ENCODE data around the gene ZNF362. TPM values are rescaled to one million over a fixed set of nuclear protein-coding genes. Genes with fewer than 3 reads are reported as not detected.

ZNF362 gene
- total RNA-seq, 2 donors from 2014 or later = 7.9 to 17.9 TPM

DNA sequence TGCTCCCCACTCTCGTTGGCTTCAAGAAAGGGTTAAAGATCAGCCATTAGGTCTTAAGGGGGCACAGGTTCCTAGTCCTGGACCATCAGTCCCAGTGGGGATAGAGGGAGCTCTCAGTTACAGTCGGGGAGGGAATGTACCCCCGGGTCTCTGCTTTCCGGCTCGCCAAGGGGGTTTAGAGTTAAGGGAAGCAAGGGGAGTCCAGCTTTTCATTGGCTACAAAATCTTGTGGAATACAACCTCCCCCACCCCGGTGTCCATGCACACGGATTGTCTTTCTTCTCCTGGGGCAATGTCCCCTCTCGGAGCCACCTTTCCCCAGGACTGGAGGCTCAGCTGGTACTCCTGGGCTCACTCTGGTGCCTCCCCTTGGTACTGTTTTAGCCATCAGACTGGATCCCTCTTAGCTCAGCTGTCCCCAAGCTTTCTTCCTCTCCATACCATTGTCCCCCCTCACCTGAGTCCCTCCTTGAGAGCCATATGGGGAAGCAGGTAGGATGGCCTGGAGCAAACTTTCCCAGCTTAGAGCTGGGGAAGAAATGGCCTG, 64.4 kb downstream of the ZNF362 start, which contains the start of gene A3GALT2:
Gene A3GALT2 (minus strand): TSS at position 480 of the 547 bp plus-strand sequence. CDS start 0 bp downstream, at position 480.
- Histone ChIP-seq H3K27ac (no peak within 1 kb of the TSS), H3K9me3 (no peaks in the 10 kb centered on the region), H3K27me3 (no peaks in the 10 kb centered on the region), H3K4me3 (no peak within 1 kb of the TSS), H3K4me1 (no peaks in the 10 kb centered on the region), H3K36me3 (replicated peaks in 1 of 2; ENCODE audit: insufficient read depth in 1 of 2, low read depth in 2 of 2) (peaks cover 15 to 25% of the 10 kb centered on the region in 2 donors)
- DNase-seq (no peak), ATAC-seq (no peak)
- 70 to 78% methylated on average over 7 to 8 of the region's 8 CpGs for WGBS, 2 donors
- no peak for TF ChIP-seq POLR2A (IDR thresholded peaks at IDR 0.05)
- TF ChIP-seq, protein P1, sequence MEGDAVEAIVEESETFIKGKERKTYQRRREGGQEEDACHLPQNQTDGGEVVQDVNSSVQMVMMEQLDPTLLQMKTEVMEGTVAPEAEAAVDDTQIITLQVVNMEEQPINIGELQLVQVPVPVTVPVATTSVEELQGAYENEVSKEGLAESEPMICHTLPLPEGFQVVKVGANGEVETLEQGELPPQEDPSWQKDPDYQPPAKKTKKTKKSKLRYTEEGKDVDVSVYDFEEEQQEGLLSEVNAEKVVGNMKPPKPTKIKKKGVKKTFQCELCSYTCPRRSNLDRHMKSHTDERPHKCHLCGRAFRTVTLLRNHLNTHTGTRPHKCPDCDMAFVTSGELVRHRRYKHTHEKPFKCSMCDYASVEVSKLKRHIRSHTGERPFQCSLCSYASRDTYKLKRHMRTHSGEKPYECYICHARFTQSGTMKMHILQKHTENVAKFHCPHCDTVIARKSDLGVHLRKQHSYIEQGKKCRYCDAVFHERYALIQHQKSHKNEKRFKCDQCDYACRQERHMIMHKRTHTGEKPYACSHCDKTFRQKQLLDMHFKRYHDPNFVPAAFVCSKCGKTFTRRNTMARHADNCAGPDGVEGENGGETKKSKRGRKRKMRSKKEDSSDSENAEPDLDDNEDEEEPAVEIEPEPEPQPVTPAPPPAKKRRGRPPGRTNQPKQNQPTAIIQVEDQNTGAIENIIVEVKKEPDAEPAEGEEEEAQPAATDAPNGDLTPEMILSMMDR (IDR thresholded peaks at IDR 0.05) = no peak
- intact Hi-C loops (cut with DNase I) = no loop called here

- peak; percentile 31 for ATAC-seq
- no peaks in the 10 kb centered on the region for H3K27me3 ChIP-seq
- no peak overlapping the region for H3K4me3 ChIP-seq
- no peak for DNase-seq
- no peaks in the 10 kb centered on the region for H3K4me1 ChIP-seq
- H3K9me3 ChIP-seq = no peaks in the 10 kb centered on the region
- intact Hi-C loops (cut with DNase I) = no loop called here
- H3K27ac ChIP-seq = no peak overlapping the region
- peaks cover 15 to 30% of the 10 kb centered on the region in 2 donors for H3K36me3 ChIP-seq (replicated peaks in 1 of 2; ENCODE audit: insufficient read depth in 1 of 2, low read depth in 2 of 2)
- TF ChIP-seq POLR2A (IDR thresholded peaks at IDR 0.05) = no peak
- TF ChIP-seq, protein P1 (IDR thresholded peaks at IDR 0.05) = no peak
- WGBS, 2 donors = 32 to 55% methylated on average over 3 to 5 of the region's 5 CpGs
These were observed 64.9 kb downstream of the ZNF362 start for GRCh38 chr1:33321178-33321577.

DNA sequence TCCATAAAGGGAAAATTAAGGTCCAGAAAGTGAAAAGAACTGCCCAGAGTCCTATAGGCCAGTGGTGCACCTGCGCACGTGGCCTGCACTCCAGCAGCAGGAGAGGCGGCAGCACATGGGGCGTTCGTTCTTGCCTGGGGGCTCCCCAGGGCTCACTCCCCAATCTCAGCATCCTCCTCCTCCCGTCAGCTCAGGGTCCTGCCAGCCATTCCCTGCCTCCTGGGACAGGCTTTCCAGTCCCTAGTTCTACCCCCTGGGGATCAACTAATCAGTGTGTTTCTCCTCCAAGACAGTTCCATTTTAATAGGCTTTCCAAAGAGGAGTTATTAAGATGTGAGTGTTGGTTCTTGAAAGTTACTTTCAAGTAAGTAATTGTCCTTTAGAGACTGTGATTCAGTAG, 65.8 kb downstream of the ZNF362 start:
- WGBS, 2 donors = 89 to 91% methylated on average over 6 of the region's 6 CpGs
- Histone ChIP-seq H3K27ac (no peak overlapping the region), H3K4me3 (no peak overlapping the region), H3K9me3 (no peaks in the 10 kb centered on the region), H3K4me1 (no peaks in the 10 kb centered on the region), H3K27me3 (no peaks in the 10 kb centered on the region), H3K36me3 (replicated peaks in 1 of 2; ENCODE audit: insufficient read depth in 1 of 2, low read depth in 2 of 2) (peaks cover 15 to 36% of the 10 kb centered on the region in 2 donors)
- intact Hi-C loops (cut with DNase I) = no loop called here
- ATAC-seq (no peak), DNase-seq (no peak)
- TF ChIP-seq POLR2A (IDR thresholded peaks at IDR 0.05) = no peak
- TF ChIP-seq, protein P1 (IDR thresholded peaks at IDR 0.05) = no peak

DNA sequence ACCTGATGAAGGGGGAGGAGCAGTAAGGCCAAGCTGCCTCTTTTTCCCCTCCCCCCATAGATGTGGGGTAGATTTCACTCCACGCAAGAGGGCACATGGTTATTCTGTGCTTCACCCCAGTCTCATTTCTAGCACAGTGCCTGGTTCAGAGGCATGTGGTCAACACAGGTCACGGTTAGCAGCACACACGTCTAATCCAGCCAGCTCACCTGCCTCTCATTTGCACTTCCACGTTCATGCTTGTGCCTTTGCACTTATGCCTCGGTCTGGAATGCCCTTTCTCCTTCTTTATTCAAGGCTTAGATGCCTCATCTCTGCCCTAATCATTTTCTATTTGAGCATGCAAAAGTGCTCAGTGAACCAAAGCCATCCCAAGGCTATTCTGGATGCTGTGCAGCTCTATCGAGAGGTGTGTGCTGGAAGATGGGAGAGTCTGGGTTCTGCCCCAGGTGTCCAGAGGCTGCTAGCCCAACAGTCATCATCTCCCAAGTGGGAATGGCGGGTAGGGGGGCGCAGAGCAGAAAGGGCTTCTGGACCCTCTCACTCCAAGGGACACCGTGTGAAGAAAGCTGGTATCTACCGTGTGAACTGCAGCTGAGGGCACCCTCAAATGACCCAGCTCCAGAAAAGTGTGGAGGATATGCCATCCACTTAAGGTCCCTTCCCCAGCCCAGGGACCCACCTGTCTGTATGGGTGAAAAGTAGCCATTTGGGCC, 66.7 kb downstream of the ZNF362 start:
- no peaks in the 10 kb centered on the region for H3K27me3 ChIP-seq
- H3K27ac ChIP-seq = no peak overlapping the region
- DNase-seq = no peak
- no peak overlapping the region for H3K4me3 ChIP-seq
- intact Hi-C loops (cut with DNase I) = no loop called here
- H3K4me1 ChIP-seq = peaks cover 9% of the 10 kb centered on the region
- no peak for TF ChIP-seq POLR2A (IDR thresholded peaks at IDR 0.05)
- TF ChIP-seq, protein P1 (IDR thresholded peaks at IDR 0.05) = no peak
- peaks cover 15 to 38% of the 10 kb centered on the region in 2 donors for H3K36me3 ChIP-seq (replicated peaks in 1 of 2; ENCODE audit: insufficient read depth in 1 of 2, low read depth in 2 of 2)
- no peaks in the 10 kb centered on the region for H3K9me3 ChIP-seq
- no peak for ATAC-seq
- 85 to 87% methylated on average over 10 of the region's 10 CpGs for WGBS, 2 donors
